ENCODE results near the gene ATP1A2. TPM values are rescaled to one million over a fixed set of nuclear protein-coding genes. Genes with fewer than 3 reads are reported as not detected.

The ATP1A2 gene
- total and polyA plus RNA-seq, 2 donors (not counting 3 experiments of a cell fraction or from before 2014, with no cell fraction given): not detected

GRCh38 chr1:160103658-160104408 is 11.7 kb upstream of the ATP1A2 start:
- FAIRE-seq (no peak), DNase-seq (ENCODE audit: low read depth, low spot score) (no peak)
- H3K4me3 ChIP-seq (replicated peaks in 1 of 3; ENCODE audit: insufficient read depth in 1 of 3, low read depth in 1 of 3, low read length in 3 of 3): no peak overlapping the region
- H3K79me2 ChIP-seq (ENCODE audit: control insufficient read depth, insufficient read depth, low read length): no peaks in the 10 kb centered on the region
- H3K4me2 ChIP-seq (ENCODE audit: insufficient read depth, low read length): no peak overlapping the region
- CTCF ChIA-PET: interaction anchor here (0.9 to 7.1 kb wide), 10 partner anchors 14 to 312 kb away, joined by 3 to 145 read pairs (median 8); partner anchors contain the start of gene KCNJ9
- POLR2A ChIA-PET: no interaction called here
- H3K27me3 ChIP-seq (ENCODE audit: control insufficient read depth in 2 of 2, insufficient read depth in 2 of 2, low read length in 2 of 2): peaks cover 30 to 44% of the 10 kb centered on the region in 2 experiments
- H3K9me1 ChIP-seq (replicated peaks; ENCODE audit: control insufficient read depth, extremely low read depth, insufficient read depth, low read length): no peaks in the 10 kb centered on the region
- no TSS peak for BruUV-seq (replicated peaks)
- intact Hi-C loops (cut with micrococcal nuclease): loop anchor here (10.0 kb wide), 1 partner anchor 501 kb away; no protein-coding TSS in a partner anchor
- dilution Hi-C loops (cut with MboI; ENCODE audit: extremely low pct_ligation_motif_present, low sequenced_read_pairs): no loop called here
- TF ChIP-seq, protein P1, sequence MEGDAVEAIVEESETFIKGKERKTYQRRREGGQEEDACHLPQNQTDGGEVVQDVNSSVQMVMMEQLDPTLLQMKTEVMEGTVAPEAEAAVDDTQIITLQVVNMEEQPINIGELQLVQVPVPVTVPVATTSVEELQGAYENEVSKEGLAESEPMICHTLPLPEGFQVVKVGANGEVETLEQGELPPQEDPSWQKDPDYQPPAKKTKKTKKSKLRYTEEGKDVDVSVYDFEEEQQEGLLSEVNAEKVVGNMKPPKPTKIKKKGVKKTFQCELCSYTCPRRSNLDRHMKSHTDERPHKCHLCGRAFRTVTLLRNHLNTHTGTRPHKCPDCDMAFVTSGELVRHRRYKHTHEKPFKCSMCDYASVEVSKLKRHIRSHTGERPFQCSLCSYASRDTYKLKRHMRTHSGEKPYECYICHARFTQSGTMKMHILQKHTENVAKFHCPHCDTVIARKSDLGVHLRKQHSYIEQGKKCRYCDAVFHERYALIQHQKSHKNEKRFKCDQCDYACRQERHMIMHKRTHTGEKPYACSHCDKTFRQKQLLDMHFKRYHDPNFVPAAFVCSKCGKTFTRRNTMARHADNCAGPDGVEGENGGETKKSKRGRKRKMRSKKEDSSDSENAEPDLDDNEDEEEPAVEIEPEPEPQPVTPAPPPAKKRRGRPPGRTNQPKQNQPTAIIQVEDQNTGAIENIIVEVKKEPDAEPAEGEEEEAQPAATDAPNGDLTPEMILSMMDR (IDR thresholded peaks at IDR 0.05; ENCODE audit: extremely low read depth in 1 of 2, insufficient read depth in 1 of 2, low read depth in 1 of 2, low read length in 2 of 2): no peak
- no peak overlapping the region for H3K9ac ChIP-seq (replicated peaks; ENCODE audit: extremely low read depth, insufficient read depth, low read length)
- H3K27ac ChIP-seq (ENCODE audit: insufficient read depth, low read depth, low read length): no peak overlapping the region
- no peaks in the 10 kb centered on the region for H3K9me3 ChIP-seq (replicated peaks; ENCODE audit: control insufficient read depth, insufficient read depth, low read length)
- peaks cover 4% of the 10 kb centered on the region for H3K4me1 ChIP-seq (ENCODE audit: control insufficient read depth, extremely low read depth, insufficient read depth, low read length)
- H2AFZ ChIP-seq (ENCODE audit: low read depth, low read length): no peak overlapping the region
- H3K36me3 ChIP-seq (ENCODE audit: control insufficient read depth in 2 of 2, extremely low read depth in 1 of 2, insufficient read depth in 2 of 2, low read length in 2 of 2): no peaks in the 10 kb centered on the region
- no peaks in the 10 kb centered on the region for H4K20me1 ChIP-seq (replicated peaks; ENCODE audit: control insufficient read depth, extremely low read depth, insufficient read depth, low read length)

GRCh38 chr1:160104486-160104885 is 11.1 kb upstream of the ATP1A2 start:
- Histone ChIP-seq H3K4me3 (replicated peaks in 1 of 3; ENCODE audit: insufficient read depth in 1 of 3, low read depth in 1 of 3, low read length in 3 of 3) (no peak overlapping the region), H2AFZ (ENCODE audit: low read depth, low read length) (no peak overlapping the region), H4K20me1 (replicated peaks; ENCODE audit: control insufficient read depth, extremely low read depth, insufficient read depth, low read length) (no peaks in the 10 kb centered on the region), H3K9ac (replicated peaks; ENCODE audit: extremely low read depth, insufficient read depth, low read length) (no peak overlapping the region), H3K4me2 (ENCODE audit: insufficient read depth, low read length) (no peak overlapping the region), H3K36me3 (ENCODE audit: control insufficient read depth in 2 of 2, extremely low read depth in 1 of 2, insufficient read depth in 2 of 2, low read length in 2 of 2) (no peaks in the 10 kb centered on the region), H3K4me1 (ENCODE audit: control insufficient read depth, extremely low read depth, insufficient read depth, low read length) (no peaks in the 10 kb centered on the region), H3K9me3 (replicated peaks; ENCODE audit: control insufficient read depth, insufficient read depth, low read length) (no peaks in the 10 kb centered on the region), H3K9me1 (replicated peaks; ENCODE audit: control insufficient read depth, extremely low read depth, insufficient read depth, low read length) (no peaks in the 10 kb centered on the region), H3K79me2 (ENCODE audit: control insufficient read depth, insufficient read depth, low read length) (no peaks in the 10 kb centered on the region), H3K27me3 (ENCODE audit: control insufficient read depth in 2 of 2, insufficient read depth in 2 of 2, low read length in 2 of 2) (peaks cover 30 to 44% of the 10 kb centered on the region in 2 experiments), H3K27ac (ENCODE audit: insufficient read depth, low read depth, low read length) (no peak overlapping the region)
- POLR2A ChIA-PET: no interaction called here
- TF ChIP-seq JUN (IDR thresholded peaks at IDR 0.05; ENCODE audit: borderline replicate concordance, insufficient read depth, insufficient read length, low read depth): no peak
- TF ChIP-seq POLR2AphosphoS5 (IDR thresholded peaks at IDR 0.05; ENCODE audit: insufficient read depth, low read depth, low read length): no peak
- TF ChIP-seq EZH2 (IDR thresholded peaks at IDR 0.05; ENCODE audit: borderline replicate concordance, low read depth, low read length, severe bottlenecking): no peak
- no peak for TF ChIP-seq GATA2 (IDR thresholded peaks at IDR 0.05; ENCODE audit: insufficient read depth, insufficient read length, low read depth, low read length)
- TF ChIP-seq FOS (IDR thresholded peaks at IDR 0.05; ENCODE audit: borderline replicate concordance, insufficient read depth, low read length): no peak
- TF ChIP-seq POLR2A (IDR thresholded peaks at IDR 0.05; ENCODE audit: low read depth, low read length): no peak
- TF ChIP-seq, protein P1 (IDR thresholded peaks at IDR 0.05; ENCODE audit: extremely low read depth in 1 of 2, insufficient read depth in 1 of 2, low read depth in 1 of 2, low read length in 2 of 2): no peak
- TF ChIP-seq, protein P2, sequence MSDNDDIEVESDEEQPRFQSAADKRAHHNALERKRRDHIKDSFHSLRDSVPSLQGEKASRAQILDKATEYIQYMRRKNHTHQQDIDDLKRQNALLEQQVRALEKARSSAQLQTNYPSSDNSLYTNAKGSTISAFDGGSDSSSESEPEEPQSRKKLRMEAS (IDR thresholded peaks at IDR 0.05; ENCODE audit: insufficient read depth, insufficient read length): no peak
- TF ChIP-seq MYC (IDR thresholded peaks at IDR 0.05; ENCODE audit: low read depth, low read length): no peak
- no peak for DNase-seq (ENCODE audit: low read depth, low spot score)
- intact Hi-C loops (cut with micrococcal nuclease): loop anchor here (10.0 kb wide), 1 partner anchor 500 kb away; no protein-coding TSS in a partner anchor
- BruUV-seq (replicated peaks): no TSS peak
- dilution Hi-C loops (cut with MboI; ENCODE audit: extremely low pct_ligation_motif_present, low sequenced_read_pairs): no loop called here
- FAIRE-seq: no peak
- CTCF ChIA-PET: interaction anchor here (0.9 to 7.1 kb wide), 9 partner anchors 14 to 274 kb away, joined by 3 to 145 read pairs (median 9); no protein-coding TSS in a partner anchor

All from endothelial cell of umbilical vein (primary cell).